Measurements from ENCODE around the gene PTH2R.

GRCh38 chr2:208370881-208371633 lies 35.5 kb upstream of the PTH2R start:
- TF ChIP-seq CTCF (IDR thresholded peaks at IDR 0.05): no peak
- no peak for TF ChIP-seq POLR2A (IDR thresholded peaks at IDR 0.05)
